Neuron (in vitro differentiated cells): Measurements from ENCODE around the gene FRZB.

Experiments used
- H2AFZ ChIP-seq: one replicate; pipeline ENCODE4 v1.6.1; 2013; ENCODE audit warnings: low read depth, mild to moderate bottlenecking, inconsistent platforms, low read length, moderate library complexity
- H3K27me3 ChIP-seq: one replicate; pipeline ENCODE4 v1.6.1; 2013; ENCODE audit warnings: low read length; ENCODE audit not compliant: insufficient read depth
- H3K36me3 ChIP-seq: one replicate; pipeline ENCODE4 v1.6.1; 2013; ENCODE audit warnings: low read length; ENCODE audit not compliant: insufficient read depth
- H3K4me1 ChIP-seq: one replicate; pipeline ENCODE4 v1.6.1; 2013; ENCODE audit warnings: low read length; ENCODE audit not compliant: insufficient read depth
- H3K4me3 ChIP-seq: 2 replicates; pipeline ENCODE4 v1.5.1; 2013; ENCODE audit warnings: mild to moderate bottlenecking, low read length, moderate library complexity
- H3K9me3 ChIP-seq: one replicate; pipeline ENCODE4 v1.6.1; 2013; ENCODE audit warnings: low read length

The FRZB gene

DNA sequence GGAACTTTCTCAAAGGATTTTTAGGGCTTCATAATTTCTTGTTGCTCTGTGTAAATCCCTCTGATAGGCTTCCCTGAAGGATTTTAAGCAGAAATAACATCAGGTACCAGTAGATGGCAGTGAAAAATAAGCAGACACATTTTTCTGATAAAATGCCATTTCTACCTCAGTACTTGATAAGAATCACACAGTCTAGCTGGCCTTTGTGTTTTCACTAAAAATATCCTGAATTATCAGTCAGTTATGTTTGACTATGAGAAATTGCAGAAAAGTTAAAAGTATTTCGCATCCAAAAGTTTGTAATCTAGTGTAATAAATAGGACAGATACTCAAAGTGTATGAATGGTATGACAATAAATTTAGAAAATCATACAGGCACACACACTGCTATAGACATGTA lies 81.7 kb downstream of the FRZB start:
- Histone ChIP-seq H3K4me1 (no peaks in the 10 kb centered on the region), H3K9me3 (peaks cover 5% of the 10 kb centered on the region), H2AFZ (no peak overlapping the region), H3K4me3 (no peak overlapping the region), H3K27me3 (no peaks in the 10 kb centered on the region), H3K36me3 (peaks cover 8% of the 10 kb centered on the region)

GRCh38 chr2:182784058-182784706 lies 82.3 kb downstream of the FRZB start:
- Histone ChIP-seq H3K4me1 (no peaks in the 10 kb centered on the region), H2AFZ (no peak overlapping the region), H3K36me3 (peaks cover 8% of the 10 kb centered on the region), H3K4me3 (no peak overlapping the region), H3K9me3 (peaks cover 6% of the 10 kb centered on the region), H3K27me3 (no peaks in the 10 kb centered on the region)
